Hematopoietic multipotent progenitor cell (in vitro differentiated cells): ENCODE results near the gene CXCR2. TPM values are rescaled to one million over a fixed set of nuclear protein-coding genes. Genes with fewer than 3 reads are reported as not detected.

Source experiments
- DNase-seq, 3 donors: peaks; one replicate each; pipeline ENCODE4 v3.0.0-alpha.2; 2011 to 2015; ENCODE audit warnings: low read depth in 2 of 3, low spot score in 2 of 3
- total RNA-seq: library from RNA; depleted of rRNA; stranded (reverse); fragments of >200 nt; gene quantifications from one replicate; pipeline ENCODE4 v1.2.3, GENCODE V29; 2012

The CXCR2 gene
- total RNA-seq, 1 donor, result under 0.01 TPM

DNA sequence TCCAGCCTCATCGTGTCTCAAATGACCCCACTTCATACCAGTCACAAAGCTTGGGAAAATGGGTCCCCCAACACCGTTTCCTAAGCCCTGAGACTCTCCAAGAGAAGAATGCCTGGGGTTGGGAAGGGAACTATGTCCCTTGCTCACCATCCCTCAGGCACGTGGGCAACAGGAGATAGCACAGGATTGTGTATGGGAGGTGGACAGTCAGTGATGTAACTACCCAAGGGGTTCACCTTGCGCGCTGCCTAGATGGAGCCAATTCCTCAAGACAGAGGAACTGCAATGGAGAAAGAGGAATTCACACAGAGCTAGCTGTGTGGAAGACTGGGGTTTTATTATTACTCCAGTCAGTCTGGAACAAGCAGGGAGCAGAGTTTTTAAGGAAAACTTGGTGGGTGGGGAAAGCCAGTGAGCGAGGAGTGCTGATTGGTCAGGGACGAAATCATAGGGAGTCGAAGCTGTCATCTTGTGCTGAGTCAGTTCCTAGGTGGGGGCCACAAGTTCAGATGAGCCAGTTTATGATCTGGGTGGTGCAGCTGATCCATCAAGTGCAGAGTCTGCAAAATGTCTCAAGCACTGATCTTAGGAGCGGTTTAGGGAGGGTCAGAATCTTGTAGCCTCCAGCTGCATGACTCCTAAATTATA lies 54.8 kb downstream of the CXCR2 start:
- no peak for DNase-seq

DNA sequence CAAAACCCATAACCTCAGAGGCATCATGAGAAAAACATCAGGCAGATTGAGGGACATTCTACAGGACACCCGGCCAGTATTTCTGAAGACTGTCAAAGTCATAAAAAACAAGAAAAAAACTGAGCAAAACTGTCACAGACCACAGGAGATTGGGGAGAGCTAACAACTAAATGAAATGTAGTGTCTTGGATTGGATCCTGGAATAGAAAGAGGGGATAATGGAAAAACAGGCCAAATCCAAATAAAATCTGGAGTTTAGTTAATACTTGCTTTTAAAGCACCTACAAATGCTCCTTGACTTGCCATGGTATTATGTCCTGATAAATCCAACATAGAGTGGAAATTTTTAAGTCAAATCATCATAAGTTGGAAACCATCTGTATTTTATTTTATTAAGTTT lies 58.5 kb downstream of the CXCR2 start:
- no peak for DNase-seq

- DNase-seq, result peak; percentile 44 to 83 (median 76)
These were observed 60.5 kb downstream of the CXCR2 start for GRCh38 chr2:218186355-218186766.

Other genes with a start within 250 kb of the CXCR2 start
- gene TNS1, start 123.0 kb upstream of the CXCR2 start, total RNA-seq, result 39.0 TPM
- 1.1 TPM for gene RUFY4, start 56.8 kb upstream of the CXCR2 start, total RNA-seq
- gene CXCR1, start 40.9 kb downstream of the CXCR2 start, total RNA-seq, result under 0.01 TPM
- gene ARPC2, start 91.2 kb downstream of the CXCR2 start, total RNA-seq, result 259 TPM
- gene GPBAR1, start 135.0 kb downstream of the CXCR2 start, total RNA-seq, result 0.54 TPM
- gene AAMP, start 144.1 kb downstream of the CXCR2 start, total RNA-seq, result 121 TPM
- 53.3 TPM for gene PNKD, start 144.5 kb downstream of the CXCR2 start, total RNA-seq
- gene TMBIM1, start 166.5 kb downstream of the CXCR2 start, total RNA-seq, result 167 TPM
- gene CATIP, start 230.8 kb downstream of the CXCR2 start, total RNA-seq, result 0.27 TPM